Rectal smooth muscle tissue (tissue), 1 donor: ENCODE measurements around the gene PIERCE2.
"Not testable (repeated sequence)": the region's sequence is repeated elsewhere in the genome, so short reads cannot be mapped to it uniquely, and the experiment has no call there.

Experiments
- H3K27ac ChIP-seq: one replicate; pipeline ENCODE4 v1.7.0; 2013; ENCODE audit warnings: low read depth, low read length, inconsistent platforms
- H3K27me3 ChIP-seq: one replicate; pipeline ENCODE4 v1.7.0; 2013; ENCODE audit warnings: low read length; ENCODE audit not compliant: control insufficient read depth, insufficient read depth
- H3K36me3 ChIP-seq: one replicate; pipeline ENCODE4 v1.7.0; 2013; ENCODE audit warnings: low read length; ENCODE audit not compliant: control insufficient read depth, insufficient read depth
- H3K4me1 ChIP-seq: one replicate; pipeline ENCODE4 v1.7.0; 2013; ENCODE audit warnings: low read length; ENCODE audit not compliant: control insufficient read depth, insufficient read depth
- H3K4me3 ChIP-seq: one replicate; pipeline ENCODE4 v1.7.0; 2013; ENCODE audit warnings: low read length
- H3K9ac ChIP-seq: one replicate; pipeline ENCODE4 v1.7.0; 2013; ENCODE audit warnings: low read length

Gene PIERCE2

GRCh38 chr15:55445936-55446335 is 37.6 kb downstream of the PIERCE2 start:
- H3K27me3 ChIP-seq, H3K27ac ChIP-seq, H3K9ac ChIP-seq, H3K4me3 ChIP-seq, H3K4me1 ChIP-seq, H3K36me3 ChIP-seq: not testable (repeated sequence)

GRCh38 chr15:55446379-55447029 is 38.2 kb downstream of the PIERCE2 start:
- not testable (repeated sequence) for H3K9ac ChIP-seq, H3K36me3 ChIP-seq, H3K4me3 ChIP-seq, H3K4me1 ChIP-seq, H3K27ac ChIP-seq, H3K27me3 ChIP-seq

- H3K36me3 ChIP-seq, H3K4me3 ChIP-seq, H3K9ac ChIP-seq, H3K4me1 ChIP-seq, H3K27ac ChIP-seq, H3K27me3 ChIP-seq: not testable (repeated sequence)
These were observed 38.7 kb downstream of the PIERCE2 start for GRCh38 chr15:55447030-55447394.

GRCh38 chr15:55457401-55458022 is 49.2 kb downstream of the PIERCE2 start:
- H3K9ac ChIP-seq = no peak overlapping the region
- H3K4me3 ChIP-seq = no peak overlapping the region
- no peaks in the 10 kb centered on the region for H3K36me3 ChIP-seq
- no peak overlapping the region for H3K27ac ChIP-seq
- H3K27me3 ChIP-seq = no peaks in the 10 kb centered on the region
- H3K4me1 ChIP-seq = no peaks in the 10 kb centered on the region

- H3K27ac ChIP-seq = no peak overlapping the region
- H3K36me3 ChIP-seq = no peaks in the 10 kb centered on the region
- no peak overlapping the region for H3K4me3 ChIP-seq
- H3K27me3 ChIP-seq = no peaks in the 10 kb centered on the region
- no peaks in the 10 kb centered on the region for H3K4me1 ChIP-seq
- no peak overlapping the region for H3K9ac ChIP-seq
These were observed 53.2 kb downstream of the PIERCE2 start for GRCh38 chr15:55461447-55461846.

GRCh38 chr15:55468321-55468720 is 60.0 kb downstream of the PIERCE2 start:
- Histone ChIP-seq H3K9ac (no peak overlapping the region), H3K27me3 (no peaks in the 10 kb centered on the region), H3K36me3 (no peaks in the 10 kb centered on the region), H3K27ac (no peak overlapping the region), H3K4me3 (no peak overlapping the region), H3K4me1 (no peaks in the 10 kb centered on the region)
